Kidney epithelial cell (primary cell): Measurements from ENCODE around the gene HIRIP3. TPM values are rescaled to one million over a fixed set of nuclear protein-coding genes. Genes with fewer than 3 reads are reported as not detected.
"Not testable (repeated sequence)": the region's sequence is repeated elsewhere in the genome, so short reads cannot be mapped to it uniquely, and the experiment has no call there.

Source experiments
- DNase-seq: peaks from one replicate; pipeline ENCODE4 v3.0.0-alpha.2; 2010; ENCODE audit warnings: low read depth
- H3K27me3 ChIP-seq: 2 replicates; pipeline ENCODE4 v1.6.0; 2011; ENCODE audit warnings: low read length; ENCODE audit not compliant: control insufficient read depth, insufficient read depth
- H3K36me3 ChIP-seq: 2 replicates; pipeline ENCODE4 v1.5.1; 2011; ENCODE audit warnings: low read length; ENCODE audit not compliant: control insufficient read depth, insufficient read depth
- H3K4me3 ChIP-seq: 2 replicates; pipeline ENCODE4 v1.5.1; 2011; ENCODE audit warnings: low read depth, mild to moderate bottlenecking, control low read depth, low read length
- total RNA-seq: library from RNA; depleted of rRNA; stranded (reverse); fragments of >200 nt; gene quantifications from 2 replicates; pipeline ENCODE4 v1.2.3, GENCODE V29; 2015
- TF ChIP-seq, protein P1 (sequence below): IDR thresholded peaks from 2 replicates; pipeline ENCODE4 v1.5.1; 2011; ENCODE audit warnings: mild to moderate bottlenecking, moderate library complexity, low read length, control low read depth, inconsistent platforms; ENCODE audit not compliant: insufficient read depth, poor library complexity, severe bottlenecking

HIRIP3 gene
- total RNA-seq, 1 donor from 2014 or later = 20.3 TPM

DNA sequence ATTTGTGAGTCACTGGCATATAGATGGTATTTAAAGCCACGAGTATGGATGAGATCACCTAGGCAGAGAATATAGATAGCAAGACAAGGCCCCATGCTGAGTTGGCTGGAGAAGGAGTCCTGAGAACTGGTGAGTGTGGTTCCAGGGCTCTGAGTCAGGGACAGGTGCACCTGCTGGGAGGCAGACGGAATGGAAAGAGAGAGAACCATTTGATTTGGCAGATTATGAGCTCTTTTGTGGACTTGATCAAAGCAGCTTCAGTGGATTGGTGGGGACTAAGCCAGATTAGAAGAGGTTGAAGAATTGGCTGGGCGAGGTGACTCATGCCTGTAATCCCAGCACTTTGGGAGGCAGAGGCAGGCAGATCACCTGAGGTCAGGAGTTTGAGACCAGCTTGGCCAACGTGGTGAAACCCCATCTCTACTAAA lies 23.3 kb upstream of the HIRIP3 start:
- no peak for DNase-seq
- no peaks in the 10 kb centered on the region for H3K27me3 ChIP-seq
- no peaks in the 10 kb centered on the region for H3K36me3 ChIP-seq
- TF ChIP-seq, protein P1, sequence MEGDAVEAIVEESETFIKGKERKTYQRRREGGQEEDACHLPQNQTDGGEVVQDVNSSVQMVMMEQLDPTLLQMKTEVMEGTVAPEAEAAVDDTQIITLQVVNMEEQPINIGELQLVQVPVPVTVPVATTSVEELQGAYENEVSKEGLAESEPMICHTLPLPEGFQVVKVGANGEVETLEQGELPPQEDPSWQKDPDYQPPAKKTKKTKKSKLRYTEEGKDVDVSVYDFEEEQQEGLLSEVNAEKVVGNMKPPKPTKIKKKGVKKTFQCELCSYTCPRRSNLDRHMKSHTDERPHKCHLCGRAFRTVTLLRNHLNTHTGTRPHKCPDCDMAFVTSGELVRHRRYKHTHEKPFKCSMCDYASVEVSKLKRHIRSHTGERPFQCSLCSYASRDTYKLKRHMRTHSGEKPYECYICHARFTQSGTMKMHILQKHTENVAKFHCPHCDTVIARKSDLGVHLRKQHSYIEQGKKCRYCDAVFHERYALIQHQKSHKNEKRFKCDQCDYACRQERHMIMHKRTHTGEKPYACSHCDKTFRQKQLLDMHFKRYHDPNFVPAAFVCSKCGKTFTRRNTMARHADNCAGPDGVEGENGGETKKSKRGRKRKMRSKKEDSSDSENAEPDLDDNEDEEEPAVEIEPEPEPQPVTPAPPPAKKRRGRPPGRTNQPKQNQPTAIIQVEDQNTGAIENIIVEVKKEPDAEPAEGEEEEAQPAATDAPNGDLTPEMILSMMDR = no peak
- no peak overlapping the region for H3K4me3 ChIP-seq

DNA sequence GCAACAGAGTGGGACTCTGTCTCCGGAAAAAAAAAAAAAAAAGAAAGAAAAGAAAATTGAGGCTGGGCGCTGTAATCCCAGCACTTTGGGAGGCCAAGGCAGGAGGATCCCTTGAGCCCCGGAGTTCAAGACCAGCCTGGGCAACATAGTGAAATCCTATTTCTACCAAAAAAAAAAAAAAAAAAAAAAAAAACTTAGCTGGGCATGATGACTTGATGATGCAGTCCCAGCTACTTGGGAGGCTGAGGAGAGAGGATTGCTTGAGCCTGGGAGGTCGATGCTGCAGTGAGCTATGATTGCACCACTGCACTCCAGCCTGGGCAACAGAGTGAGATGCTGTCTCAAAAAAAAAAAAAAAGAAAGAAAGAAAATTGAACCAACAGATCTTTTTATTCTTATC lies 22.5 kb upstream of the HIRIP3 start:
- not testable (repeated sequence) for H3K36me3 ChIP-seq, H3K4me3 ChIP-seq, DNase-seq, H3K27me3 ChIP-seq

DNA sequence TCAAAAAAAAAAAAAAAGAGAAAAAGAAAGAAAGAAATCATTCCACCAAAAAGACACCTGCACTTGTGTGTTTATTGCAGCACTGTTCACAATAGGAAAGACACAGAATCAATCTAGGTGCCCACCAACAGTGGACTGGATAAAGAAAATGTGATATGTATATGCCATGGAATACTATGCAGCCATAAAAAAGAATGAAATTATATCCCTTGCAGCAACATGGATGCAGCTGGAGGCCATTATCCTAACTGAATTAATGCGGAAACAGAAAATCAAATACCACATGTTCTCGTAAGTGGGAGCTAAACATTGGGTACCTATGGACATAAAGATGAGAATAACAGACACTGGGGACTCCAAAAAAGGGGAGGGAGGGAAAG lies 21.9 kb upstream of the HIRIP3 start:
- DNase-seq = no peak
- TF ChIP-seq, protein P1 = no peak
- Histone ChIP-seq H3K4me3 (no peak overlapping the region), H3K27me3 (no peaks in the 10 kb centered on the region), H3K36me3 (no peaks in the 10 kb centered on the region)

DNA sequence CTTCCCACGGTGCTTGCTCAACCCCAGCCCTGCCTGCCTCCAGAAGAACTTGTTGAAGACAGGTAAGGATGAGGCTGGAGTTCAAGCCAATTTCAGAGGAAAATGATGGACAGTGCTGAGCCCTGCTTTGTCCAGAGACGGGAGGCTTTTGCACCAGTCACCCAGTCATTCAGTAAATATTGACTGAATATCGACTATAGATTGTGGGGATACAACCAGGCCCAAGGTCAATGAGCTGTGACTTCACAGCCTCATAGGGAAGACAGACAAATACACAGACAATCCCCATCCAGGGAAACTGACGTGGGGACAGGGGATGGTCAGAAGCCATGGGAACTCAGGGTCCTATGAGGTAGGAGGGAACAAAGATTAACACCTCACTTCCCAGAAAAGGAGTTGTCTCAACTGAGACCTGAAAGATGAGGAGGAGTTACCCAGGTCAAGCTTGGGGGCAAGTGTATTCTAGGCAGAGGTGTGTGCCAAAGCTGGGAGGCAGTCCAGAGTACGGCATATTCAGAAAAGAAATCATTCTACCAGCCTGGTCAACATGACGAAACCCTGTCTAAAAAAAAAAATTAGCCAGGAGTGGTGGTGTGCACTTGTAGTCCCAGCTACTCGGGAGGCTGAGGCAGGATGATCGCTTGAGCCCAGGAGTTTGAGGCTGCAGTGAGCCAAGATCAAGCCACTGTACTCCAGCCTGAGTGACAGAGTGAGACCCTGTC lies 21.3 kb upstream of the HIRIP3 start:
- H3K4me3 ChIP-seq = no peak overlapping the region
- no peaks in the 10 kb centered on the region for H3K36me3 ChIP-seq
- TF ChIP-seq, protein P1 = no peak
- DNase-seq = no peak
- peaks cover 5% of the 10 kb centered on the region for H3K27me3 ChIP-seq

DNA sequence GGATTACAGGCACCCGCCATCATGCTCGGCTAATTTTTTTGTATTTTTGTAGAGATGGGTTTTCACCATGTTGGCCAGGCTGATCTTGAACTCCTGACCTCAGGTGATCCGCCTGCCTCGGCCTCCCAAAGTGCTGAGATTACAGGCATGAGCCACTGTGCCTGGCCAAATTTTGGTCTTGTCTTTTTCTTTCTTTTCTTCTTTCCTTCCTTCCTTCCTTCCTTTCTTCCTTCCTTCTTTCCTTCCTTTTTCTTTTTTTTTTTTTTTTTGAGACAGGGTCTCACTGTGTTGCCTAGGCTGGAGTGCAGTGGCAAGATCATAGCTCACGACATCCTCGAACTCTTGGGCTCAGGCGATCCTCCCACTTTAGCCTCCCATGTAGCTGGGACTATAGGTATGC lies 20.0 kb upstream of the HIRIP3 start:
- not testable (repeated sequence) for H3K4me3 ChIP-seq, DNase-seq, H3K36me3 ChIP-seq
- peaks cover 17% of the 10 kb centered on the region for H3K27me3 ChIP-seq

DNA sequence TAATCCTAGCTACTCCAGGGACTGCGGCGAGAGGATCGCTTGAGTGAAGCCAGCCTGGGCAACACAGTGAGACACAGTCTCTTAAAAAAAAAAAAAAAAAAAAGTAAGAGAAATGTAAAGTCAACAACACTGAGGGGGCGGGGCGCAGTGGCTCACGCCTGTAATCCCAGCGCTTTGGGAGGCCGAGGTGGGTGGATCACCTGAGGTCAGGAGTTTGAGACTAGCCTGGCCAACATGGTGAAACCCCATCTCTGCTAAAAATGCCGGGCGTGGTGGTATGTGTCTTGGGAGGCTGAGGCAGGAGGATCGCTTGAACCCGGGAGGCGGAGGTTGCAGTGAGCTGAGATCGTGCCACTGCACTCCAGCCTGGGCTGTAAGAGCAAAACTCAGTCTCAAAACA lies 17.2 kb upstream of the HIRIP3 start:
- peaks cover 32% of the 10 kb centered on the region for H3K27me3 ChIP-seq

DNA sequence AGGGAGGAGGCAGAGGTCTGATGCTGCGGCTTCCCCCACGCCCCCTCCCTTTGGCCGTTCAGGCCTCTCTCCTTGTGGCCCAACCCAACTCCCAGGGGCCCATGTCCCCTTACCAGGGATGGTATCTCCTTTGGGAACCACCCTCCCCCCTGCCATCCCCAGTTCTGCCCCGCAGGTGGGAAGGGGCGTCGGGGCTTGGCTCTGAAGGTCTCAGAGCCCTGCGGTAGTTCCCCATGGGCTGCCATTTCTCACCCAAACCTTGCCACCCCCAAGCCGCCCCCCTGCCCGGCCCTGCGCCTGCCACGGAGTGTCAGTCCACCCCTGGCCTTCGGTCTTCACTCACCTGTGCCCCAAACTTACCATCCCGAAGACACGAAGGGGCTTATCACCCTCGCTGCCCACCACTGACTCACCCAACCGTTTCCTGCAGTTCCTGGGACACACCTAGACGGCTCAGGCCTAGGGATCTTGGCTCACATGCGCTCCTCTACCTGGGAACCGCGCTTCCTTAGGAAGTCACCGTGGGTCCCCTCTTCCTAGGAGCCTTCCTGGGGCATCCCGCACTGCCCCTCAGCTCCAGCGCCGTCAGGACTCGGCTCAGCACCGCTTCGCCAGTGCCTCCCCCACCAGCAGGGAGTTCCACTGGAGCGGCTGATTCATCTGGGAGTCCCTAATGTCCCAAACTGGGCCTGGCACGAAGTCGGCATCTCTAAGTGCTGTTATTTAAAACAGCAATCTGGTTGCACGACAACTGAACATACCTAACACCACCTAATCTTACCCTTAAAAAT lies 16.5 kb upstream of the HIRIP3 start:
- TF ChIP-seq, protein P1 = no peak
- H3K4me3 ChIP-seq = no peak overlapping the region

More for the DNA sequence above, 17.2 kb upstream of the HIRIP3 start:
- not testable (repeated sequence) for H3K36me3 ChIP-seq, H3K4me3 ChIP-seq, DNase-seq

More for the DNA sequence above, 16.5 kb upstream of the HIRIP3 start:
- DNase-seq = no peak
- Histone ChIP-seq H3K36me3 (no peaks in the 10 kb centered on the region), H3K27me3 (peaks cover 32% of the 10 kb centered on the region)
